GM23338 (cell line): ENCODE results near the gene AGBL5. TPM values are rescaled to one million over a fixed set of nuclear protein-coding genes. Genes with fewer than 3 reads are reported as not detected.

ENCODE experiments used
- ATAC-seq: fragments of 200-7000 bp; cut with Tn5 transposase; 3 replicates; pipeline ENCODE4 v1.9.1; 2020
- DNase-seq: peaks from one replicate; pipeline ENCODE4 v3.0.0-alpha.2; 2015; ENCODE audit warnings: low spot score
- H2AFZ ChIP-seq: fragments of 200-600 bp; sonication (generic); 2 replicates; pipeline ENCODE4 v1.8.0; 2016; ENCODE audit warnings: antibody characterized with exemption, mild to moderate bottlenecking, moderate library complexity
- H3F3A ChIP-seq: fragments of 200-600 bp; sonication (generic); replicated peaks from 2 replicates; pipeline ENCODE4 v1.8.0; 2017; ENCODE audit warnings: antibody characterized with exemption, mixed run types, low read depth
- H3K27ac ChIP-seq: fragments of 200-600 bp; sonication (generic); 2 replicates; pipeline ENCODE4 v1.6.1; 2016; ENCODE audit warnings: low read depth
- H3K27me3 ChIP-seq: fragments of 200-600 bp; sonication (generic); 2 replicates; pipeline ENCODE4 v1.8.0; 2016; ENCODE audit warnings: mild to moderate bottlenecking, mixed run types, moderate library complexity; ENCODE audit not compliant: insufficient read depth
- H3K36me3 ChIP-seq: fragments of 200-600 bp; sonication (generic); 2 replicates; pipeline ENCODE4 v1.8.0; 2016; ENCODE audit warnings: mild to moderate bottlenecking; ENCODE audit not compliant: insufficient read depth
- H3K4me1 ChIP-seq: fragments of 200-600 bp; sonication (generic); 2 replicates; pipeline ENCODE4 v1.8.0; 2016; ENCODE audit warnings: mild to moderate bottlenecking, moderate library complexity; ENCODE audit not compliant: insufficient read depth
- H3K4me2 ChIP-seq: fragments of 200-600 bp; sonication (generic); 2 replicates; pipeline ENCODE4 v1.7.1; 2017; ENCODE audit warnings: mixed run types
- H3K4me3 ChIP-seq: fragments of 200-600 bp; sonication (generic); 2 replicates; pipeline ENCODE4 v1.6.1; 2016; ENCODE audit warnings: mixed run types
- H3K79me2 ChIP-seq: fragments of 200-600 bp; sonication (generic); replicated peaks from 2 replicates; pipeline ENCODE4 v1.8.0; 2017; ENCODE audit warnings: mild to moderate bottlenecking; ENCODE audit not compliant: insufficient read depth
- H3K9me2 ChIP-seq: fragments of 200-600 bp; sonication (generic); 2 replicates; pipeline ENCODE4 v1.8.0; 2017; ENCODE audit not compliant: insufficient read depth
- H4K20me1 ChIP-seq: fragments of 200-600 bp; sonication (generic); replicated peaks from 2 replicates; pipeline ENCODE4 v1.8.0; 2017; ENCODE audit warnings: mild to moderate bottlenecking; ENCODE audit not compliant: insufficient read depth
- H3K27ac Mint-ChIP-seq: 2 replicates; pipeline ENCODE4 v1.8.0; 2020; ENCODE audit warnings: inconsistent platforms, mild to moderate bottlenecking, moderate library complexity, mixed read lengths
- H3K27me3 Mint-ChIP-seq: 3 replicates; pipeline ENCODE4 v1.8.0; 2022; ENCODE audit warnings: low read depth, mild to moderate bottlenecking, moderate library complexity, mixed read lengths, inconsistent platforms; ENCODE audit not compliant: insufficient read depth, poor library complexity
- H3K36me3 Mint-ChIP-seq: 3 replicates; pipeline ENCODE4 v1.8.0; 2021; ENCODE audit warnings: low read depth, mild to moderate bottlenecking, inconsistent platforms, moderate library complexity, mixed read lengths
- H3K4me1 Mint-ChIP-seq: 3 replicates; pipeline ENCODE4 v1.8.0; 2020; ENCODE audit warnings: mild to moderate bottlenecking, inconsistent platforms, mixed read lengths
- H3K4me3 Mint-ChIP-seq: 3 replicates; pipeline ENCODE4 v1.8.0; 2021; ENCODE audit warnings: moderate library complexity, mild to moderate bottlenecking, inconsistent platforms, mixed read lengths
- H3K9me3 Mint-ChIP-seq: 3 replicates; pipeline ENCODE4 v1.8.0; 2020; ENCODE audit warnings: moderate library complexity, mild to moderate bottlenecking, inconsistent platforms, mixed read lengths
- CREB1 ChIP-seq: fragments of 250-450 bp; sonication (Bioruptor Pico); IDR thresholded peaks from 2 replicates; pipeline ENCODE4 v1.5.0; 2020; ENCODE audit warnings: low read depth, mild to moderate bottlenecking, moderate library complexity
- EZH2 ChIP-seq: fragments of 200-600 bp; sonication (generic); IDR thresholded peaks from one replicate; pipeline ENCODE4 v1.8.0; 2017; ENCODE audit warnings: antibody characterized with exemption, mild to moderate bottlenecking, low read depth; ENCODE audit not compliant: unreplicated experiment
- EZH2phosphoT487 ChIP-seq: fragments of 200-600 bp; sonication (generic); IDR thresholded peaks from one replicate; pipeline ENCODE4 v1.8.1; 2018; ENCODE audit warnings: antibody characterized with exemption; ENCODE audit not compliant: unreplicated experiment
- JUNB ChIP-seq: IDR thresholded peaks from one replicate; pipeline ENCODE4 v1.6.1; 2016; ENCODE audit warnings: antibody characterized with exemption; ENCODE audit not compliant: unreplicated experiment
- NANOG ChIP-seq: IDR thresholded peaks from 2 replicates; pipeline ENCODE4 v1.6.1; 2016; ENCODE audit warnings: antibody characterized with exemption, borderline replicate concordance
- POLR2AphosphoS5 ChIP-seq: IDR thresholded peaks from 2 replicates; pipeline ENCODE4 v1.6.1; 2016; ENCODE audit warnings: antibody characterized with exemption, low read depth
- STAT1 ChIP-seq: IDR thresholded peaks from one replicate; pipeline ENCODE4 v1.6.1; 2016; ENCODE audit warnings: antibody characterized with exemption; ENCODE audit not compliant: unreplicated experiment
- ZNF114 ChIP-seq: fragments of 250-450 bp; sonication (Bioruptor Pico); IDR thresholded peaks from 2 replicates; pipeline ENCODE4 v1.5.0; 2020; ENCODE audit warnings: mild to moderate bottlenecking, moderate library complexity
- ZNF331 ChIP-seq: fragments of 250-450 bp; sonication (Bioruptor Pico); IDR thresholded peaks from 2 replicates; pipeline ENCODE4 v1.5.0; 2020; ENCODE audit warnings: low read depth, mild to moderate bottlenecking, moderate library complexity
- ZNF462 ChIP-seq: fragments of 250-450 bp; sonication (Bioruptor Pico); IDR thresholded peaks from 2 replicates; pipeline ENCODE4 v1.5.0; 2020; ENCODE audit warnings: mild to moderate bottlenecking, moderate library complexity
- polyA plus RNA-seq: library from polyadenylated mRNA; unstranded; fragments of >200 nt; fragmentation: Nextera tagmentation; extraction: Ambion mirVana; gene quantifications from 2 replicates; pipeline ENCODE4 v1.2.1, GENCODE V29; 2016
- total RNA-seq: library from RNA; depleted of rRNA; stranded (reverse); fragments of >200 nt; shearing (Covaris generic); gene quantifications from 2 replicates; pipeline ENCODE4 v1.2.3, GENCODE V29; 2014
- TF ChIP-seq, protein P1 (sequence below), 2 experiments: fragments of 200-600 bp in 1 of 2; sonication (generic) in 1 of 2; conservative IDR thresholded peaks; 2 replicates each; pipeline versions ENCODE4 v1.5.1 to v1.6.1; 2016 to 2017; ENCODE audit warnings: antibody characterized with exemption in 2 of 2, low read depth in 2 of 2, mild to moderate bottlenecking in 2 of 2, moderate library complexity in 1 of 2
- TF ChIP-seq, protein P2 (sequence below): IDR thresholded peaks from one replicate; pipeline ENCODE4 v1.6.1; 2018; ENCODE audit warnings: antibody characterized with exemption; ENCODE audit not compliant: unreplicated experiment
- TF ChIP-seq, protein P3 (sequence below): IDR thresholded peaks from 2 replicates; pipeline ENCODE4 v1.6.1; 2016; ENCODE audit warnings: antibody characterized with exemption

The AGBL5 gene
- total and polyA plus RNA-seq, 2 experiments from 2014 or later, result 17.9 to 31.3 TPM

DNA sequence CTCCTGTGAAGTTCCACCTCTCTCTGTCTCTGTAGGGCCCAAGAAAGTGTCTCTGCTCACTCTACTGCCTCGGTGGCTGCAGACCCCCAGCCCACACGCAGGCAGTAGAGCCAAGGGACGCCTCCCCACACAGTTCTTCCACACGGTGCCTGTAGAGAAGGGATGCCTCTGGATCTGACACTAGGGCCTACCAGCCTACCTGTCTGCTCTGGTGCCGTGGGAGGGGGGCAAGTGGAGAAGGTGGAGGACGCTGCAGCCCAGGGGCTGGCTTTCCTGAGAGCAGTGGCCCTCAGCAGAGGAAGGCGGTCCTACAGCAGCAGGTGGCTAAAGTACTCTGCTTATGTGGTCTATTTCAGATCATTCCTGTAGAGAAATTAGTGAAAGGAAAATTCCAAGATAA lies 27.7 kb upstream of the AGBL5 start:
- no peaks in the 10 kb centered on the region for H3K9me3 Mint-ChIP-seq
- no peak overlapping the region for H3K4me3 ChIP-seq
- H3K79me2 ChIP-seq, result no peaks in the 10 kb centered on the region
- H3F3A ChIP-seq, result no peaks in the 10 kb centered on the region
- H3K27me3 Mint-ChIP-seq, result peaks cover 5% of the 10 kb centered on the region
- no peaks in the 10 kb centered on the region for H3K27me3 ChIP-seq
- H4K20me1 ChIP-seq, result no peaks in the 10 kb centered on the region; the same call in 1 of the 2 replicates
- ATAC-seq, result no peak
- H3K4me2 ChIP-seq, result no peak overlapping the region
- DNase-seq, result no peak
- H3K36me3 ChIP-seq, result no peaks in the 10 kb centered on the region
- H3K9me2 ChIP-seq, result no peaks in the 10 kb centered on the region
- H3K4me3 Mint-ChIP-seq, result no peak overlapping the region
- H2AFZ ChIP-seq, result no peak overlapping the region
- no peak overlapping the region for H3K27ac ChIP-seq
- peaks cover 16% of the 10 kb centered on the region for H3K4me1 Mint-ChIP-seq
- TF ChIP-seq POLR2AphosphoS5 (no peak), EZH2phosphoT487 (no peak), CREB1 (no peak), STAT1 (no peak), ZNF331 (no peak), NANOG (no peak), JUNB (no peak), ZNF462 (no peak), ZNF114 (CRISPR knock-in tag) (no peak), EZH2 (no peak)
- TF ChIP-seq, protein P1, sequence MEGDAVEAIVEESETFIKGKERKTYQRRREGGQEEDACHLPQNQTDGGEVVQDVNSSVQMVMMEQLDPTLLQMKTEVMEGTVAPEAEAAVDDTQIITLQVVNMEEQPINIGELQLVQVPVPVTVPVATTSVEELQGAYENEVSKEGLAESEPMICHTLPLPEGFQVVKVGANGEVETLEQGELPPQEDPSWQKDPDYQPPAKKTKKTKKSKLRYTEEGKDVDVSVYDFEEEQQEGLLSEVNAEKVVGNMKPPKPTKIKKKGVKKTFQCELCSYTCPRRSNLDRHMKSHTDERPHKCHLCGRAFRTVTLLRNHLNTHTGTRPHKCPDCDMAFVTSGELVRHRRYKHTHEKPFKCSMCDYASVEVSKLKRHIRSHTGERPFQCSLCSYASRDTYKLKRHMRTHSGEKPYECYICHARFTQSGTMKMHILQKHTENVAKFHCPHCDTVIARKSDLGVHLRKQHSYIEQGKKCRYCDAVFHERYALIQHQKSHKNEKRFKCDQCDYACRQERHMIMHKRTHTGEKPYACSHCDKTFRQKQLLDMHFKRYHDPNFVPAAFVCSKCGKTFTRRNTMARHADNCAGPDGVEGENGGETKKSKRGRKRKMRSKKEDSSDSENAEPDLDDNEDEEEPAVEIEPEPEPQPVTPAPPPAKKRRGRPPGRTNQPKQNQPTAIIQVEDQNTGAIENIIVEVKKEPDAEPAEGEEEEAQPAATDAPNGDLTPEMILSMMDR (conservative IDR thresholded peaks at IDR 0.05; ENCODE audit: low read depth in 2 of 2), result no peak
- TF ChIP-seq, protein P2, sequence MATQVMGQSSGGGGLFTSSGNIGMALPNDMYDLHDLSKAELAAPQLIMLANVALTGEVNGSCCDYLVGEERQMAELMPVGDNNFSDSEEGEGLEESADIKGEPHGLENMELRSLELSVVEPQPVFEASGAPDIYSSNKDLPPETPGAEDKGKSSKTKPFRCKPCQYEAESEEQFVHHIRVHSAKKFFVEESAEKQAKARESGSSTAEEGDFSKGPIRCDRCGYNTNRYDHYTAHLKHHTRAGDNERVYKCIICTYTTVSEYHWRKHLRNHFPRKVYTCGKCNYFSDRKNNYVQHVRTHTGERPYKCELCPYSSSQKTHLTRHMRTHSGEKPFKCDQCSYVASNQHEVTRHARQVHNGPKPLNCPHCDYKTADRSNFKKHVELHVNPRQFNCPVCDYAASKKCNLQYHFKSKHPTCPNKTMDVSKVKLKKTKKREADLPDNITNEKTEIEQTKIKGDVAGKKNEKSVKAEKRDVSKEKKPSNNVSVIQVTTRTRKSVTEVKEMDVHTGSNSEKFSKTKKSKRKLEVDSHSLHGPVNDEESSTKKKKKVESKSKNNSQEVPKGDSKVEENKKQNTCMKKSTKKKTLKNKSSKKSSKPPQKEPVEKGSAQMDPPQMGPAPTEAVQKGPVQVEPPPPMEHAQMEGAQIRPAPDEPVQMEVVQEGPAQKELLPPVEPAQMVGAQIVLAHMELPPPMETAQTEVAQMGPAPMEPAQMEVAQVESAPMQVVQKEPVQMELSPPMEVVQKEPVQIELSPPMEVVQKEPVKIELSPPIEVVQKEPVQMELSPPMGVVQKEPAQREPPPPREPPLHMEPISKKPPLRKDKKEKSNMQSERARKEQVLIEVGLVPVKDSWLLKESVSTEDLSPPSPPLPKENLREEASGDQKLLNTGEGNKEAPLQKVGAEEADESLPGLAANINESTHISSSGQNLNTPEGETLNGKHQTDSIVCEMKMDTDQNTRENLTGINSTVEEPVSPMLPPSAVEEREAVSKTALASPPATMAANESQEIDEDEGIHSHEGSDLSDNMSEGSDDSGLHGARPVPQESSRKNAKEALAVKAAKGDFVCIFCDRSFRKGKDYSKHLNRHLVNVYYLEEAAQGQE, result no peak
- TF ChIP-seq, protein P3, sequence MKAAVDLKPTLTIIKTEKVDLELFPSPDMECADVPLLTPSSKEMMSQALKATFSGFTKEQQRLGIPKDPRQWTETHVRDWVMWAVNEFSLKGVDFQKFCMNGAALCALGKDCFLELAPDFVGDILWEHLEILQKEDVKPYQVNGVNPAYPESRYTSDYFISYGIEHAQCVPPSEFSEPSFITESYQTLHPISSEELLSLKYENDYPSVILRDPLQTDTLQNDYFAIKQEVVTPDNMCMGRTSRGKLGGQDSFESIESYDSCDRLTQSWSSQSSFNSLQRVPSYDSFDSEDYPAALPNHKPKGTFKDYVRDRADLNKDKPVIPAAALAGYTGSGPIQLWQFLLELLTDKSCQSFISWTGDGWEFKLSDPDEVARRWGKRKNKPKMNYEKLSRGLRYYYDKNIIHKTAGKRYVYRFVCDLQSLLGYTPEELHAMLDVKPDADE, result no peak
- no peak overlapping the region; the same call in 1 of the 2 replicates for H3K27ac Mint-ChIP-seq
- no peaks in the 10 kb centered on the region; the same call in 1 of the 2 replicates for H3K4me1 ChIP-seq
- H3K36me3 Mint-ChIP-seq, result peaks cover 4% of the 10 kb centered on the region; the same call in 2 of the 3 replicates
